H9 (cell line): ENCODE results near the gene PYROXD2. TPM values are rescaled to one million over a fixed set of nuclear protein-coding genes. Genes with fewer than 3 reads are reported as not detected.

ENCODE experiments used
- DNase-seq: peaks from one replicate; pipeline ENCODE4 v3.0.0-alpha.2; 2017
- H2AFZ ChIP-seq: one replicate; pipeline ENCODE4 v1.6.1; 2013; ENCODE audit warnings: mild to moderate bottlenecking, low read length, control low read depth, moderate library complexity
- H2AK5ac ChIP-seq: 2 replicates; pipeline ENCODE4 v1.6.1; 2013; ENCODE audit warnings: low read length, control low read depth, mixed read lengths; ENCODE audit not compliant: insufficient read length
- H2BK120ac ChIP-seq: one replicate; pipeline ENCODE4 v1.6.1; 2013; ENCODE audit warnings: low read depth, mild to moderate bottlenecking, low read length, control low read depth, inconsistent platforms; ENCODE audit not compliant: poor library complexity, severe bottlenecking
- H2BK12ac ChIP-seq: 2 replicates; pipeline ENCODE4 v1.6.1; 2013; ENCODE audit warnings: low read length, control low read depth, mixed read lengths, low read depth; ENCODE audit not compliant: insufficient read length
- H2BK15ac ChIP-seq: 2 replicates; pipeline ENCODE4 v1.6.1; 2013; ENCODE audit warnings: low read depth, low read length, control low read depth
- H2BK20ac ChIP-seq: one replicate; pipeline ENCODE4 v1.6.1; 2013; ENCODE audit warnings: low read depth, mild to moderate bottlenecking, low read length, control low read depth, inconsistent platforms; ENCODE audit not compliant: poor library complexity, severe bottlenecking
- H2BK5ac ChIP-seq: 2 replicates; pipeline ENCODE4 v1.6.1; 2013; ENCODE audit warnings: low read length, control low read depth, mixed read lengths; ENCODE audit not compliant: insufficient read length
- H3K14ac ChIP-seq: 2 replicates; pipeline ENCODE4 v1.6.1; 2013; ENCODE audit warnings: low read length, control low read depth; ENCODE audit not compliant: insufficient read depth
- H3K18ac ChIP-seq: 2 replicates; pipeline ENCODE4 v1.6.1; 2013; ENCODE audit warnings: low read depth, mild to moderate bottlenecking, mixed read lengths, low read length, control low read depth; ENCODE audit not compliant: insufficient read length
- H3K23ac ChIP-seq: 2 replicates; pipeline ENCODE4 v1.6.1; 2013; ENCODE audit warnings: low read length, control low read depth, mixed read lengths, low read depth; ENCODE audit not compliant: insufficient read length
- H3K23me2 ChIP-seq: 2 replicates; pipeline ENCODE4 v1.6.1; 2013; ENCODE audit warnings: low read depth, mild to moderate bottlenecking, mixed read lengths, low read length, control low read depth; ENCODE audit not compliant: insufficient read length, poor library complexity, severe bottlenecking
- H3K27ac ChIP-seq: 2 replicates; pipeline ENCODE4 v1.5.1; 2013; ENCODE audit warnings: low read length, control low read depth, mixed read lengths, low read depth; ENCODE audit not compliant: insufficient read length
- H3K27me3 ChIP-seq: 2 replicates; pipeline ENCODE4 v1.6.1; 2013; ENCODE audit warnings: low read length, control low read depth, inconsistent platforms; ENCODE audit not compliant: insufficient read depth
- H3K4ac ChIP-seq: 2 replicates; pipeline ENCODE4 v1.6.1; 2013; ENCODE audit warnings: low read depth, mild to moderate bottlenecking, control low read depth, inconsistent platforms, low read length, moderate library complexity
- H3K4me1 ChIP-seq: 2 replicates; pipeline ENCODE4 v1.6.1; 2013; ENCODE audit warnings: low read length, control low read depth, inconsistent platforms; ENCODE audit not compliant: insufficient read depth
- H3K4me2 ChIP-seq: 2 replicates; pipeline ENCODE4 v1.6.1; 2013; ENCODE audit warnings: low read length, control low read depth, mixed read lengths; ENCODE audit not compliant: insufficient read length, insufficient read depth
- H3K56ac ChIP-seq: 2 replicates; pipeline ENCODE4 v1.6.1; 2013; ENCODE audit warnings: low read depth, mild to moderate bottlenecking, mixed read lengths, low read length, control low read depth; ENCODE audit not compliant: insufficient read length
- H3K79me1 ChIP-seq: 2 replicates; pipeline ENCODE4 v1.6.1; 2013; ENCODE audit warnings: low read depth, mild to moderate bottlenecking, moderate library complexity, low read length, control low read depth, inconsistent platforms; ENCODE audit not compliant: insufficient read depth, poor library complexity, severe bottlenecking
- H3K79me2 ChIP-seq: 2 replicates; pipeline ENCODE4 v1.6.1; 2013; ENCODE audit warnings: low read length, control low read depth, inconsistent platforms; ENCODE audit not compliant: insufficient read depth
- H3K9ac ChIP-seq: 2 replicates; pipeline ENCODE4 v1.6.1; 2013; ENCODE audit warnings: low read length, control low read depth, mixed read lengths; ENCODE audit not compliant: insufficient read length; ENCODE audit errors: extremely low read depth
- H3K9me3 ChIP-seq: one replicate; pipeline ENCODE4 v1.6.1; 2013; ENCODE audit warnings: low read depth, low read length, inconsistent platforms; ENCODE audit not compliant: control insufficient read depth
- H3T11ph ChIP-seq: one replicate; pipeline ENCODE4 v1.6.1; 2013; ENCODE audit warnings: mild to moderate bottlenecking, low read length, control low read depth, inconsistent platforms
- H4K20me1 ChIP-seq: one replicate; pipeline ENCODE4 v1.6.1; 2013; ENCODE audit not compliant: control insufficient read depth, insufficient read length, insufficient read depth
- H4K5ac ChIP-seq: 2 replicates; pipeline ENCODE4 v1.6.1; 2013; ENCODE audit warnings: low read depth, mild to moderate bottlenecking, mixed read lengths, low read length, control low read depth; ENCODE audit not compliant: insufficient read length
- H4K8ac ChIP-seq: replicated peaks from 2 replicates; pipeline ENCODE4 v1.6.1; 2013; ENCODE audit warnings: low read length, control low read depth, mixed read lengths, low read depth; ENCODE audit not compliant: insufficient read length
- H4K91ac ChIP-seq: 2 replicates; pipeline ENCODE4 v1.6.1; 2013; ENCODE audit warnings: low read depth, mild to moderate bottlenecking, moderate library complexity, mixed read lengths, low read length, control low read depth; ENCODE audit not compliant: insufficient read length
- H3K27ac Mint-ChIP-seq, 3 experiments: 2 replicates in 2 of 3; 3 replicates in 1 of 3; pipeline ENCODE4 v1.8.0; 2020 to 2021; ENCODE audit warnings: mixed read lengths in 3 of 3, mild to moderate bottlenecking in 1 of 3, moderate library complexity in 1 of 3
- H3K27me3 Mint-ChIP-seq: 2 replicates; pipeline ENCODE4 v1.8.0; 2021; ENCODE audit warnings: low read depth, mild to moderate bottlenecking, moderate library complexity, mixed read lengths
- H3K36me3 Mint-ChIP-seq, 3 experiments: 2 replicates in 2 of 3; 3 replicates in 1 of 3; pipeline ENCODE4 v1.8.0; 2020 to 2021; ENCODE audit warnings: low read depth in 3 of 3, mixed read lengths in 3 of 3; ENCODE audit not compliant: insufficient read depth in 1 of 3
- H3K4me1 Mint-ChIP-seq, 2 experiments: 2 replicates each; pipeline ENCODE4 v1.8.0; 2020; ENCODE audit warnings: mixed read lengths in 2 of 2
- H3K4me3 Mint-ChIP-seq, 2 experiments: 2 replicates in 1 of 2; 3 replicates in 1 of 2; pipeline ENCODE4 v1.8.0; 2020 to 2021; ENCODE audit warnings: mild to moderate bottlenecking in 2 of 2, mixed read lengths in 2 of 2, moderate library complexity in 1 of 2
- H3K9me3 Mint-ChIP-seq, 2 experiments: 2 replicates in 1 of 2; 3 replicates in 1 of 2; pipeline ENCODE4 v1.8.0; 2020; ENCODE audit warnings: mild to moderate bottlenecking in 2 of 2, mixed read lengths in 2 of 2, moderate library complexity in 1 of 2
- WGBS: extraction: QIAGEN DNeasy Blood & Tissue Kit; methylation state at CpG from one replicate; pipeline ENCODE4 v1.1.7; 2013; ENCODE audit warnings: missing lambda C conversion rate, low lambda C conversion rate, mixed read lengths; ENCODE audit not compliant: insufficient read length; ENCODE audit errors: extremely low coverage; 5-methylcytosine and 5-hydroxymethylcytosine counted together
- total RNA-seq: library from RNA; stranded (reverse); gene quantifications from 2 replicates; pipeline ENCODE4 v1.2.1, GENCODE V29; 2021
- TF ChIP-seq, protein P1 (sequence below): fragments of 200-600 bp; sonication (generic); conservative IDR thresholded peaks from 3 replicates; pipeline ENCODE4 v1.8.0; 2021; ENCODE audit warnings: antibody characterized with exemption, mild to moderate bottlenecking

Gene PYROXD2
- total RNA-seq, 1 experiment from 2014 or later = 5.3 TPM

GRCh38 chr10:98394851-98395440, 20.0 kb downstream of the PYROXD2 start:
- WGBS = no CpG with 5 or more reads among the region's 8 CpGs
- Mint-ChIP-seq H3K4me3 (no peak overlapping the region), H3K9me3 (no peaks in the 10 kb centered on the region), H3K36me3 (no peaks in the 10 kb centered on the region; a peak in 1 of 7 replicates), H3K4me1 (no peaks in the 10 kb centered on the region), H3K27me3 (no peaks in the 10 kb centered on the region), H3K27ac (no peak overlapping the region)
- H2BK5ac ChIP-seq = no peak overlapping the region
- no peak overlapping the region for H3K4me2 ChIP-seq
- no peak overlapping the region for H3K14ac ChIP-seq
- H3K27ac ChIP-seq = no peak overlapping the region
- H3K4ac ChIP-seq = no peak overlapping the region
- no peak overlapping the region for H2AK5ac ChIP-seq
- no peak overlapping the region for H3K56ac ChIP-seq
- no peak overlapping the region for H4K8ac ChIP-seq
- no peaks in the 10 kb centered on the region for H3K9me3 ChIP-seq
- no peak overlapping the region for H4K91ac ChIP-seq
- no peak overlapping the region for H2BK12ac ChIP-seq
- H2BK20ac ChIP-seq = no peak overlapping the region
- H3K18ac ChIP-seq = no peak overlapping the region
- no peaks in the 10 kb centered on the region for H4K20me1 ChIP-seq
- H3K79me1 ChIP-seq = no peaks in the 10 kb centered on the region
- H3K9ac ChIP-seq = no peak overlapping the region
- no peaks in the 10 kb centered on the region for H3K4me1 ChIP-seq
- TF ChIP-seq, protein P1, sequence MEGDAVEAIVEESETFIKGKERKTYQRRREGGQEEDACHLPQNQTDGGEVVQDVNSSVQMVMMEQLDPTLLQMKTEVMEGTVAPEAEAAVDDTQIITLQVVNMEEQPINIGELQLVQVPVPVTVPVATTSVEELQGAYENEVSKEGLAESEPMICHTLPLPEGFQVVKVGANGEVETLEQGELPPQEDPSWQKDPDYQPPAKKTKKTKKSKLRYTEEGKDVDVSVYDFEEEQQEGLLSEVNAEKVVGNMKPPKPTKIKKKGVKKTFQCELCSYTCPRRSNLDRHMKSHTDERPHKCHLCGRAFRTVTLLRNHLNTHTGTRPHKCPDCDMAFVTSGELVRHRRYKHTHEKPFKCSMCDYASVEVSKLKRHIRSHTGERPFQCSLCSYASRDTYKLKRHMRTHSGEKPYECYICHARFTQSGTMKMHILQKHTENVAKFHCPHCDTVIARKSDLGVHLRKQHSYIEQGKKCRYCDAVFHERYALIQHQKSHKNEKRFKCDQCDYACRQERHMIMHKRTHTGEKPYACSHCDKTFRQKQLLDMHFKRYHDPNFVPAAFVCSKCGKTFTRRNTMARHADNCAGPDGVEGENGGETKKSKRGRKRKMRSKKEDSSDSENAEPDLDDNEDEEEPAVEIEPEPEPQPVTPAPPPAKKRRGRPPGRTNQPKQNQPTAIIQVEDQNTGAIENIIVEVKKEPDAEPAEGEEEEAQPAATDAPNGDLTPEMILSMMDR = no peak
- H2BK15ac ChIP-seq = no peak overlapping the region
- H3T11ph ChIP-seq = no peak overlapping the region
- no peaks in the 10 kb centered on the region for H3K79me2 ChIP-seq
- H2AFZ ChIP-seq = no peak overlapping the region
- DNase-seq = no peak
- H3K27me3 ChIP-seq = no peaks in the 10 kb centered on the region
- no peak overlapping the region for H3K23ac ChIP-seq
- H2BK120ac ChIP-seq = no peak overlapping the region
- no peak overlapping the region for H4K5ac ChIP-seq
- H3K23me2 ChIP-seq = peaks cover 2% of the 10 kb centered on the region
